A549 (cell line): ENCODE data around the gene PCDH15. TPM values are rescaled to one million over a fixed set of nuclear protein-coding genes. Genes with fewer than 3 reads are reported as not detected.

Experiments used
- ATAC-seq, 2 experiments: fragments of 200-7000 bp in 1 of 2; fragments of >200 bp in 1 of 2; cut with Nextera tagmentation in 1 of 2; cut with Tn5 transposase in 1 of 2; 3 replicates each; pipeline versions ENCODE4 v1.8.0 to v1.9.1; 2018 to 2020; ENCODE audit warnings: mild to moderate bottlenecking in 1 of 2, moderate library complexity in 1 of 2
- CTCF ChIA-PET: fragments of 300-600 bp; sonication (Branson Sonifier 250); formaldehyde crosslinking; extraction: SDS; loops from one replicate; lab custom pipeline; 2021; ENCODE audit warnings: antibody characterized with exemption, inconsistent platforms; lab: Yijun Ruan, JAX
- POLR2A ChIA-PET: fragments of 350-600 bp; formaldehyde crosslinking; extraction: SDS; loops from one replicate; lab custom pipeline; 2021; ENCODE audit warnings: antibody characterized with exemption, inconsistent platforms; lab: Yijun Ruan, JAX
- DNase-seq, 2 experiments: peaks; one replicate each; pipeline versions ENCODE4 v3.0.0 to v3.0.0-alpha.2; 2011 to 2016; ENCODE audit warnings: low read depth in 1 of 2, low spot score in 1 of 2
- FAIRE-seq: peaks from 2 replicates; lab custom pipeline; 2011; peaks lifted over from hg19 to GRCh38; lab: Jason Lieb, UNC
- H3K27ac ChIP-seq, 2 experiments: fragments of >200 bp; sonication (Bioruptor Twin); formaldehyde crosslinking; 3 replicates each; pipeline ENCODE4 v1.5.1; 2016 to 2017
- H3K4me1 ChIP-seq: fragments of >200 bp; sonication (Bioruptor Twin); formaldehyde crosslinking; 3 replicates; pipeline ENCODE4 v1.6.1; 2016
- H3K4me2 ChIP-seq: fragments of >200 bp; sonication (Bioruptor Twin); formaldehyde crosslinking; 3 replicates; pipeline ENCODE4 v1.6.1; 2016
- H3K4me3 ChIP-seq: fragments of >200 bp; sonication (Bioruptor Twin); formaldehyde crosslinking; 3 replicates; pipeline ENCODE4 v1.5.1; 2016
- H3K9me3 ChIP-seq: fragments of >200 bp; sonication (Bioruptor Twin); formaldehyde crosslinking; 3 replicates; pipeline ENCODE4 v1.6.1; 2016
- ATOH8 ChIP-seq: fragments of 250-450 bp; sonication (Bioruptor Pico); IDR thresholded peaks from 2 replicates; pipeline ENCODE4 v1.5.0; 2020; ENCODE audit warnings: low read depth, mild to moderate bottlenecking, moderate library complexity
- CTCF ChIP-seq: fragments of >200 bp; sonication (Bioruptor Twin); formaldehyde crosslinking; IDR thresholded peaks from 3 replicates; pipeline ENCODE4 v1.5.1; 2016
- FOSB ChIP-seq: fragments of 250-450 bp; sonication (Bioruptor Pico); IDR thresholded peaks from 2 replicates; pipeline ENCODE4 v1.5.0; 2020; ENCODE audit warnings: mild to moderate bottlenecking, moderate library complexity
- GATA3 ChIP-seq: IDR thresholded peaks from 2 replicates; pipeline ENCODE4 v1.6.1; 2012; ENCODE audit warnings: borderline replicate concordance
- HEYL ChIP-seq: fragments of 250-450 bp; sonication (Bioruptor Pico); IDR thresholded peaks from 2 replicates; pipeline ENCODE4 v1.8.0; 2021; ENCODE audit warnings: mild to moderate bottlenecking, moderate library complexity
- HMGXB4 ChIP-seq: fragments of 250-450 bp; sonication (Bioruptor Pico); IDR thresholded peaks from 2 replicates; pipeline ENCODE4 v1.5.0; 2021; ENCODE audit warnings: mild to moderate bottlenecking, moderate library complexity, borderline replicate concordance
- HOXB13 ChIP-seq: fragments of 250-450 bp; sonication (Bioruptor Pico); IDR thresholded peaks from 2 replicates; pipeline ENCODE4 v1.5.0; 2020; ENCODE audit warnings: low read depth, mild to moderate bottlenecking, moderate library complexity
- HOXB5 ChIP-seq: fragments of 250-450 bp; sonication (Bioruptor Pico); IDR thresholded peaks from 2 replicates; pipeline ENCODE4 v1.5.0; 2020; ENCODE audit warnings: mild to moderate bottlenecking, moderate library complexity
- JUN ChIP-seq, 2 experiments: fragments of >200 bp; sonication (Bioruptor Twin); formaldehyde crosslinking; IDR thresholded peaks; 2 replicates in 1 of 2; 3 replicates in 1 of 2; pipeline ENCODE4 v1.6.1; 2016 to 2017
- JUNB ChIP-seq: fragments of >200 bp; sonication (Bioruptor Twin); formaldehyde crosslinking; IDR thresholded peaks from 2 replicates; pipeline ENCODE4 v1.6.1; 2016
- KDM5A ChIP-seq: fragments of 200-600 bp; sonication (generic); IDR thresholded peaks from 2 replicates; pipeline ENCODE4 v1.6.1; 2016; ENCODE audit warnings: antibody characterized with exemption, mild to moderate bottlenecking
- MAZ ChIP-seq: fragments of 150-350 bp; IDR thresholded peaks from 2 replicates; pipeline ENCODE4 v1.6.1; 2014; ENCODE audit warnings: antibody characterized with exemption, low read depth, low read length, borderline replicate concordance
- MYC ChIP-seq: IDR thresholded peaks from 2 replicates; pipeline ENCODE4 v1.6.1; 2012; ENCODE audit warnings: mild to moderate bottlenecking, inconsistent platforms, low read length, improper control_type of control experiment, borderline replicate concordance
- PBX3 ChIP-seq: IDR thresholded peaks from 2 replicates; pipeline ENCODE4 v1.6.1; 2012
- POLR2A ChIP-seq: IDR thresholded peaks from 2 replicates; pipeline ENCODE4 v1.6.1; 2012; ENCODE audit warnings: mild to moderate bottlenecking, low read length
- POLR2AphosphoS2 ChIP-seq: conservative IDR thresholded peaks from 2 replicates; pipeline ENCODE4 v1.6.1; 2012; ENCODE audit warnings: low read length, improper control_type of control experiment, inconsistent platforms
- RAD21 ChIP-seq, 2 experiments: fragments of >200 bp in 1 of 2; sonication (Bioruptor Twin) in 1 of 2; formaldehyde crosslinking in 1 of 2; IDR thresholded peaks in 1 of 2; conservative IDR thresholded peaks in 1 of 2; 2 replicates in 1 of 2; 3 replicates in 1 of 2; pipeline ENCODE4 v1.6.1; 2012 to 2018; ENCODE audit warnings: inconsistent platforms in 1 of 2
- REST ChIP-seq: fragments of 200-600 bp; sonication (generic); IDR thresholded peaks from 2 replicates; pipeline ENCODE4 v1.6.1; 2016; ENCODE audit warnings: antibody characterized with exemption, mild to moderate bottlenecking, moderate library complexity
- RFX5 ChIP-seq: fragments of 450-650 bp; IDR thresholded peaks from 2 replicates; pipeline ENCODE4 v1.7.1; 2014; ENCODE audit warnings: antibody characterized with exemption, mild to moderate bottlenecking, moderate library complexity
- TFCP2L1 ChIP-seq: fragments of 250-450 bp; sonication (Bioruptor Pico); IDR thresholded peaks from 2 replicates; pipeline ENCODE4 v1.5.0; 2021; ENCODE audit warnings: mild to moderate bottlenecking
- TP53 ChIP-seq: fragments of 250-450 bp; sonication (Bioruptor Pico); IDR thresholded peaks from 2 replicates; pipeline ENCODE4 v1.5.0; 2021; ENCODE audit warnings: mild to moderate bottlenecking, moderate library complexity
- ZC3H11A ChIP-seq: fragments of 450-650 bp; IDR thresholded peaks from 2 replicates; pipeline ENCODE4 v1.6.1; 2014; ENCODE audit warnings: antibody characterized with exemption, mild to moderate bottlenecking
- ZFP36 ChIP-seq: fragments of 450-650 bp; IDR thresholded peaks from 2 replicates; pipeline ENCODE4 v1.6.1; 2014; ENCODE audit warnings: borderline replicate concordance; ENCODE audit not compliant: partially characterized antibody
- ZSCAN20 ChIP-seq: fragments of 250-450 bp; sonication (Bioruptor Pico); IDR thresholded peaks from 2 replicates; pipeline ENCODE4 v1.8.0; 2022; ENCODE audit warnings: mild to moderate bottlenecking, moderate library complexity
- WGBS: methylation state at CpG from one replicate; pipeline ENCODE4 v1.1.6; 2017; ENCODE audit errors: missing lambda C conversion rate; 5-methylcytosine and 5-hydroxymethylcytosine counted together
- polyA plus RNA-seq, 4 experiments: library from polyadenylated mRNA; depleted of rRNA in 3 of 4; stranded (reverse); fragments of >200 nt; fragmentation: RNase III in 1 of 4; extraction: RNeasy Plus Mini Kit Qiagen cat#74134 plus additional on column Dnase treatment in 1 of 4; gene quantifications; 2 replicates in 3 of 4; 3 replicates in 1 of 4; pipeline ENCODE4 v1.2.3, GENCODE V29; 2011 to 2017
- TF ChIP-seq, protein P1 (sequence below): fragments of >200 bp; sonication (Bioruptor Twin); formaldehyde crosslinking; IDR thresholded peaks from 3 replicates; pipeline ENCODE4 v1.6.1; 2016
- TF ChIP-seq, protein P2 (sequence below): fragments of >200 bp; sonication (Bioruptor Twin); formaldehyde crosslinking; IDR thresholded peaks from 2 replicates; pipeline ENCODE4 v1.6.1; 2016

Gene PCDH15
- polyA plus RNA-seq, 2 of the 4 experiments (the other 2 are of a cell fraction) = 0.03 TPM; not detected in 1

- POLR2A ChIA-PET = no interaction called here
- 10% methylated on average over 1 of the region's 1 CpG for WGBS
- Histone ChIP-seq H3K9me3 (no peaks in the 10 kb centered on the region), H3K4me2 (no peak overlapping the region), H3K4me3 (no peak overlapping the region), H3K27ac (no peak overlapping the region), H3K4me1 (no peaks in the 10 kb centered on the region)
- TF ChIP-seq ZSCAN20 (CRISPR knock-in tag) (no peak), RAD21 (conservative IDR thresholded peaks at IDR 0.05 in 1 of 2, IDR thresholded peaks at IDR 0.05 in 1 of 2) (no peak), GATA3 (no peak), MAZ (no peak), JUNB (no peak), TP53 (CRISPR knock-in tag) (no peak), POLR2A (no peak), HOXB13 (CRISPR knock-in tag) (no peak), JUN (IDR thresholded peaks at IDR 0.05) (no peak), FOSB (CRISPR knock-in tag) (no peak), CTCF (no peak), ZFP36 (no peak), KDM5A (no peak), HMGXB4 (no peak), HOXB5 (CRISPR knock-in tag) (no peak), MYC (no peak), ZC3H11A (no peak), HEYL (no peak)
- TF ChIP-seq, protein P1, sequence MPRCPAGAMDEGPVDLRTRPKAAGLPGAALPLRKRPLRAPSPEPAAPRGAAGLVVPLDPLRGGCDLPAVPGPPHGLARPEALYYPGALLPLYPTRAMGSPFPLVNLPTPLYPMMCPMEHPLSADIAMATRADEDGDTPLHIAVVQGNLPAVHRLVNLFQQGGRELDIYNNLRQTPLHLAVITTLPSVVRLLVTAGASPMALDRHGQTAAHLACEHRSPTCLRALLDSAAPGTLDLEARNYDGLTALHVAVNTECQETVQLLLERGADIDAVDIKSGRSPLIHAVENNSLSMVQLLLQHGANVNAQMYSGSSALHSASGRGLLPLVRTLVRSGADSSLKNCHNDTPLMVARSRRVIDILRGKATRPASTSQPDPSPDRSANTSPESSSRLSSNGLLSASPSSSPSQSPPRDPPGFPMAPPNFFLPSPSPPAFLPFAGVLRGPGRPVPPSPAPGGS = no peak
- TF ChIP-seq, protein P2, sequence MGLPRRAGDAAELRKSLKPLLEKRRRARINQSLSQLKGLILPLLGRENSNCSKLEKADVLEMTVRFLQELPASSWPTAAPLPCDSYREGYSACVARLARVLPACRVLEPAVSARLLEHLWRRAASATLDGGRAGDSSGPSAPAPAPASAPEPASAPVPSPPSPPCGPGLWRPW = no peak
- FAIRE-seq = no peak
- no peak for DNase-seq
- CTCF ChIA-PET = no interaction called here
- no peak for ATAC-seq
These were observed 799.0 kb downstream of the PCDH15 start for GRCh38 chr10:54002077-54002476.

- WGBS = 11% methylated on average over 2 of the region's 2 CpGs
- no peak for TF ChIP-seq POLR2AphosphoS2
- no peak for TF ChIP-seq MAZ
- TF ChIP-seq HOXB5 (CRISPR knock-in tag) = no peak
- TF ChIP-seq REST = no peak
- no peak for TF ChIP-seq PBX3
- TF ChIP-seq HEYL = no peak
- TF ChIP-seq TFCP2L1 (CRISPR knock-in tag) = no peak
- no peak for TF ChIP-seq RFX5
- TF ChIP-seq ATOH8 = no peak
- no peak for TF ChIP-seq GATA3
These were observed 803.1 kb downstream of the PCDH15 start for GRCh38 chr10:53997953-53998352.

More at GRCh38 chr10:53997953-53998352, 803.1 kb downstream of the PCDH15 start:
- H3K27ac ChIP-seq = no peak overlapping the region
- H3K4me2 ChIP-seq = no peak overlapping the region
- CTCF ChIA-PET = no interaction called here
- no peaks in the 10 kb centered on the region for H3K4me1 ChIP-seq
- H3K4me3 ChIP-seq = no peak overlapping the region
- ATAC-seq (no peak), FAIRE-seq (peak; percentile 32), DNase-seq (no peak)
- H3K9me3 ChIP-seq = no peaks in the 10 kb centered on the region
- POLR2A ChIA-PET = no interaction called here
